Measurements from ENCODE around the gene TSGA10IP. TPM values are rescaled to one million over a fixed set of nuclear protein-coding genes. Genes with fewer than 3 reads are reported as not detected.

The TSGA10IP gene
- total and polyA plus RNA-seq, 4 donors: 0.07 to 0.34 (median 0.27) TPM

- peak; percentile 86 for ATAC-seq (ENCODE audit: insufficient read depth, low FRiP score)
- 0 to 1% methylated on average over 16 to 40 of the region's 40 CpGs for WGBS, 2 donors
- Histone ChIP-seq H3K9ac (ENCODE audit: insufficient read depth in 1 of 2, low read length in 2 of 2) (peak overlapping the region in 1 of 2 donors; percentile 79), H3K27me3 (ENCODE audit: control insufficient read depth in 3 of 3, insufficient read depth in 3 of 3, low read length in 2 of 3) (no peaks in the 10 kb centered on the region), H3K9me3 (ENCODE audit: control insufficient read depth in 4 of 4, insufficient read depth in 3 of 4, low read length in 3 of 4) (no peaks in the 10 kb centered on the region), H3K27ac (ENCODE audit: low read depth in 1 of 2, low read length in 1 of 2) (peak overlapping the region; percentile 93 to 95), H3K4me3 (peak overlapping the region; percentile 64), H3K36me3 (ENCODE audit: control insufficient read depth in 4 of 4, insufficient read depth in 4 of 4, low read length in 4 of 4) (peaks cover 16 to 36% (median 35%) of the 10 kb centered on the region in 4 donors), H3K4me1 (ENCODE audit: control insufficient read depth in 5 of 5, insufficient read depth in 5 of 5, low read length in 5 of 5) (peaks cover 0 to 13% (median 5%) of the 10 kb centered on the region in 5 donors)
- no peak for TF ChIP-seq CTCF (IDR thresholded peaks at IDR 0.05; ENCODE audit: control extremely low read depth, extremely low read depth)
- peak; percentile 42 to 67 (median 47) for DNase-seq
Measured at GRCh38 chr11:66002648-66003225, 57.5 kb downstream of the TSGA10IP start.

- Histone ChIP-seq H3K9me3 (ENCODE audit: control insufficient read depth in 4 of 4, insufficient read depth in 3 of 4, low read length in 3 of 4) (no peaks in the 10 kb centered on the region), H3K36me3 (ENCODE audit: control insufficient read depth in 4 of 4, insufficient read depth in 4 of 4, low read length in 4 of 4) (peaks cover 11 to 36% (median 31%) of the 10 kb centered on the region in 4 donors), H3K27ac (ENCODE audit: low read depth in 1 of 2, low read length in 1 of 2) (peak overlapping the region in 1 of 2 donors; percentile 93), H3K4me1 (ENCODE audit: control insufficient read depth in 5 of 5, insufficient read depth in 5 of 5, low read length in 5 of 5) (peaks cover 0 to 13% (median 5%) of the 10 kb centered on the region in 5 donors), H3K9ac (ENCODE audit: insufficient read depth in 1 of 2, low read length in 2 of 2) (no peak overlapping the region), H3K4me3 (peak overlapping the region; percentile 15), H3K27me3 (ENCODE audit: control insufficient read depth in 3 of 3, insufficient read depth in 3 of 3, low read length in 2 of 3) (no peaks in the 10 kb centered on the region)
- WGBS, 2 donors: 68 to 82% methylated on average over 6 of the region's 6 CpGs
- TF ChIP-seq CTCF (IDR thresholded peaks at IDR 0.05; ENCODE audit: control extremely low read depth, extremely low read depth): no peak
- DNase-seq (no peak), ATAC-seq (ENCODE audit: insufficient read depth, low FRiP score) (no peak)
Measured at GRCh38 chr11:66003291-66003690, 58.0 kb downstream of the TSGA10IP start.

- Histone ChIP-seq H3K9ac (ENCODE audit: insufficient read depth in 1 of 2, low read length in 2 of 2) (no peak overlapping the region), H3K9me3 (ENCODE audit: control insufficient read depth in 4 of 4, insufficient read depth in 3 of 4, low read length in 3 of 4) (no peaks in the 10 kb centered on the region), H3K27me3 (ENCODE audit: control insufficient read depth in 3 of 3, insufficient read depth in 3 of 3, low read length in 2 of 3) (no peaks in the 10 kb centered on the region), H3K4me1 (ENCODE audit: control insufficient read depth in 5 of 5, insufficient read depth in 5 of 5, low read length in 5 of 5) (peaks cover 0 to 13% (median 5%) of the 10 kb centered on the region in 5 donors), H3K27ac (ENCODE audit: low read depth in 1 of 2, low read length in 1 of 2) (no peak overlapping the region), H3K4me3 (no peak overlapping the region), H3K36me3 (ENCODE audit: control insufficient read depth in 4 of 4, insufficient read depth in 4 of 4, low read length in 4 of 4) (peaks cover 8 to 31% (median 25%) of the 10 kb centered on the region in 4 donors)
- DNase-seq: no peak
- no peak for ATAC-seq (ENCODE audit: insufficient read depth, low FRiP score)
- TF ChIP-seq CTCF (IDR thresholded peaks at IDR 0.05; ENCODE audit: control extremely low read depth, extremely low read depth): no peak
- WGBS, 2 donors: 88 to 96% methylated on average over 4 of the region's 4 CpGs
Measured at GRCh38 chr11:66004186-66004585, 58.9 kb downstream of the TSGA10IP start.

Data from lung (tissue), 12 donors.